Measurements from ENCODE around the gene IL15RA. TPM values are rescaled to one million over a fixed set of nuclear protein-coding genes. Genes with fewer than 3 reads are reported as not detected.

Gene IL15RA
- total and polyA plus RNA-seq, 10 of the 15 experiments (the other 5 are each of a cell fraction or from before 2014, with no cell fraction given), result 2.0 to 14.8 (median 12.1) TPM

GRCh38 chr10:5989756-5990155 is 12.4 kb upstream of the IL15RA start:
- H3K36me3 ChIP-seq (ENCODE audit: control insufficient read depth in 2 of 2, insufficient read depth in 2 of 2, low read length in 1 of 2), result no peaks in the 10 kb centered on the region
- DNase-seq (ENCODE audit: low read depth, low spot score), result no peak
- ChIA-PET CTCF (interaction anchor here (0.9 to 1.4 kb wide), 4 partner anchors 14 to 116 kb away, joined by 3 to 5 read pairs (median 3); no protein-coding TSS in a partner anchor), RAD21 (ENCODE audit: unreplicated experiment) (no interaction called here), SMC1A (ENCODE audit: uncharacterized antibody, unreplicated experiment) (interaction anchor here (0.8 to 2.4 kb wide), 3 partner anchors 13 to 24 kb away, joined by 3 to 6 read pairs (median 5); no protein-coding TSS in a partner anchor), POLR2A (interaction anchor here (0.6 to 1.9 kb wide), 3 partner anchors 12 to 350 kb away, joined by 3 to 4 read pairs (median 3); partner anchors contain the start of gene IL15RA)
- H3K4me2 ChIP-seq (ENCODE audit: control insufficient read depth, insufficient read depth), result no peak overlapping the region
- BruUV-seq (replicated peaks), result no TSS peak
- H3K4me3 ChIP-seq, result no peak overlapping the region
- H3K9me3 ChIP-seq (replicated peaks; ENCODE audit: control insufficient read depth, insufficient read depth, low read length), result peaks cover 4% of the 10 kb centered on the region; the same call in 2 of the 3 replicates
- H3K4me1 ChIP-seq (ENCODE audit: control insufficient read depth, insufficient read depth, low read length), result no peaks in the 10 kb centered on the region
- H3K27me3 ChIP-seq (replicated peaks in 1 of 2; ENCODE audit: control insufficient read depth in 2 of 2, insufficient read depth in 2 of 2, low read length in 1 of 2), result no peaks in the 10 kb centered on the region
- in situ Hi-C loops (cut with MboI) (no loop called here), intact Hi-C loops (cut with micrococcal nuclease; ENCODE audit: unreplicated experiment) (no loop called here)
- no peak for ATAC-seq
- no peak overlapping the region for H3K27ac ChIP-seq (ENCODE audit: control insufficient read depth, insufficient read depth)
- no peak overlapping the region for H2AFZ ChIP-seq (ENCODE audit: control insufficient read depth, low read depth, low read length)
- FAIRE-seq, result no peak
- H4K20me1 ChIP-seq (ENCODE audit: control insufficient read depth, insufficient read depth), result no peaks in the 10 kb centered on the region
- no peaks in the 10 kb centered on the region for H3K79me2 ChIP-seq (ENCODE audit: control insufficient read depth, insufficient read depth, low read length)
- H3K9ac ChIP-seq (ENCODE audit: control insufficient read depth, insufficient read depth, low read length), result no peak overlapping the region
- WGBS (ENCODE audit: insufficient coverage, insufficient replicate concordance, low lambda C conversion rate, missing lambda C conversion rate), result 58% methylated on average over 2 of the region's 2 CpGs
- TF ChIP-seq RB1 (IDR thresholded peaks at IDR 0.05; ENCODE audit: borderline replicate concordance), result no peak
- TF ChIP-seq NFXL1 (IDR thresholded peaks at IDR 0.05; ENCODE audit: borderline replicate concordance), result no peak
- no peak for TF ChIP-seq BRCA1 (IDR thresholded peaks at IDR 0.05; ENCODE audit: low read depth, low read length)
- no peak for TF ChIP-seq NR2F1 (conservative IDR thresholded peaks at IDR 0.05)
- TF ChIP-seq TARDBP (IDR thresholded peaks at IDR 0.05; ENCODE audit: borderline replicate concordance), result no peak
- TF ChIP-seq CHD4 (IDR thresholded peaks at IDR 0.05), result no peak
- no peak for TF ChIP-seq MXI1 (IDR thresholded peaks at IDR 0.05; ENCODE audit: low read depth, low read length)
- no peak for TF ChIP-seq NRF1 (conservative IDR thresholded peaks at IDR 0.05; ENCODE audit: low read depth, low read length)
- TF ChIP-seq ZBTB33 (IDR thresholded peaks at IDR 0.05), result no peak
- no peak for TF ChIP-seq PAX8 (IDR thresholded peaks at IDR 0.05)
- TF ChIP-seq REST (IDR thresholded peaks at IDR 0.05; ENCODE audit: low read depth, low read length), result no peak
- TF ChIP-seq MTA2 (IDR thresholded peaks at IDR 0.05; ENCODE audit: low read depth), result no peak
- TF ChIP-seq SIX5 (IDR thresholded peaks at IDR 0.05; ENCODE audit: low read depth, low read length, severe bottlenecking), result no peak
- no peak for TF ChIP-seq ZBTB4 (CRISPR knock-in tag; IDR thresholded peaks at IDR 0.05)
- TF ChIP-seq LARP7 (IDR thresholded peaks at IDR 0.05), result no peak
- no peak for TF ChIP-seq ZNF24 (IDR thresholded peaks at IDR 0.05)

Measured in GM12878 (cell line).